ENCODE results near the gene TMEM201. TPM values are rescaled to one million over a fixed set of nuclear protein-coding genes. Genes with fewer than 3 reads are reported as not detected.

Gene TMEM201
- total RNA-seq, 1 experiment from 2014 or later: 30.4 TPM

GRCh38 chr1:9601942-9602793 is 13.5 kb downstream of the TMEM201 start:
- H3K9me3 Mint-ChIP-seq: no peaks in the 10 kb centered on the region
- ChIA-PET POLR2A (no interaction called here), CTCF (no interaction called here)
- H3K27ac Mint-ChIP-seq: no peak overlapping the region
- no peak for TF ChIP-seq HMGXB4 (CRISPR knock-in tag; IDR thresholded peaks at IDR 0.05)
- TF ChIP-seq FOXP1 (CRISPR knock-in tag; IDR thresholded peaks at IDR 0.05; ENCODE audit: borderline replicate concordance): 0 out of 2 replicates have a peak, but pooled peaks have one; percentile 25
- TF ChIP-seq GABPB1 (CRISPR knock-in tag; IDR thresholded peaks at IDR 0.05): no peak
- TF ChIP-seq TEAD4 (CRISPR knock-in tag; IDR thresholded peaks at IDR 0.05): no peak
- TF ChIP-seq ZNF396 (CRISPR knock-in tag; IDR thresholded peaks at IDR 0.05; ENCODE audit: borderline replicate concordance): no peak
- TF ChIP-seq CDX4 (CRISPR knock-in tag; IDR thresholded peaks at IDR 0.05; ENCODE audit: borderline replicate concordance): no peak
- TF ChIP-seq ZNF281 (CRISPR knock-in tag; IDR thresholded peaks at IDR 0.05): no peak
- DNase-seq (ENCODE audit: low spot score): no peak
- H3K36me3 Mint-ChIP-seq: peaks cover 7% of the 10 kb centered on the region
- no peak for ATAC-seq
- H3K4me3 Mint-ChIP-seq: no peak overlapping the region
- H3K27me3 Mint-ChIP-seq (ENCODE audit: low read depth): no peaks in the 10 kb centered on the region
- H3K4me1 Mint-ChIP-seq: no peaks in the 10 kb centered on the region

GRCh38 chr1:9602794-9603167 is 14.1 kb downstream of the TMEM201 start:
- Mint-ChIP-seq H3K27ac (no peak overlapping the region), H3K27me3 (ENCODE audit: low read depth) (no peaks in the 10 kb centered on the region), H3K4me3 (no peak overlapping the region), H3K4me1 (no peaks in the 10 kb centered on the region), H3K9me3 (no peaks in the 10 kb centered on the region), H3K36me3 (peaks cover 10% of the 10 kb centered on the region)
- no peak for ATAC-seq
- ChIA-PET POLR2A (no interaction called here), CTCF (interaction anchor here (2.0 kb wide), 1 partner anchor 13 kb away, joined by 5 read pairs; no protein-coding TSS in a partner anchor)
- TF ChIP-seq NR3C1 (CRISPR knock-in tag; conservative IDR thresholded peaks at IDR 0.05; ENCODE audit: low read depth): no peak
- TF ChIP-seq TP53 (CRISPR knock-in tag; IDR thresholded peaks at IDR 0.05): no peak
- no peak for TF ChIP-seq RELA (CRISPR knock-in tag; IDR thresholded peaks at IDR 0.05; ENCODE audit: borderline replicate concordance)
- no peak for TF ChIP-seq NFATC4 (CRISPR knock-in tag; IDR thresholded peaks at IDR 0.05)
- no peak for TF ChIP-seq NR2C2 (CRISPR knock-in tag; IDR thresholded peaks at IDR 0.05)
- no peak for TF ChIP-seq TEAD4 (CRISPR knock-in tag; IDR thresholded peaks at IDR 0.05)
- no peak for TF ChIP-seq SMAD3 (CRISPR knock-in tag; IDR thresholded peaks at IDR 0.05; ENCODE audit: borderline replicate concordance)
- no peak for TF ChIP-seq CREM (CRISPR knock-in tag; IDR thresholded peaks at IDR 0.05)
- TF ChIP-seq ATF1 (CRISPR knock-in tag; IDR thresholded peaks at IDR 0.05): no peak
- TF ChIP-seq IRF2 (CRISPR knock-in tag; IDR thresholded peaks at IDR 0.05; ENCODE audit: borderline replicate concordance, low read depth): no peak
- no peak for TF ChIP-seq AR (CRISPR knock-in tag; IDR thresholded peaks at IDR 0.05)
- TF ChIP-seq CTCF (IDR thresholded peaks at IDR 0.05): no peak
- no peak for TF ChIP-seq CBFB (CRISPR knock-in tag; IDR thresholded peaks at IDR 0.05; ENCODE audit: low read depth)
- no peak for DNase-seq (ENCODE audit: low spot score)

All from WTC11 (cell line).